ENCODE measurements around the gene MPHOSPH6.
A peak's percentile ranks its signal among the peaks of the same experiment; 100 is the strongest.
"Not testable (repeated sequence)": the region's sequence is repeated elsewhere in the genome, so short reads cannot be mapped to it uniquely, and the experiment has no call there.

Gene MPHOSPH6

GRCh38 chr16:82169861-82170845, at the start of gene MPHOSPH6:
MPHOSPH6 (minus strand) TSS chr16:82170224; CDS start chr16:82170175, 49 bp downstream.
- peaks cover 5% of the 10 kb centered on the region for H3K4me1 ChIP-seq (ENCODE audit: control insufficient read depth, insufficient read depth, low read length)
- H3K4me3 ChIP-seq (ENCODE audit: low read length) = peak within 1 kb of the TSS; percentile 83
- peak within 1 kb of the TSS; percentile 83 for H3K27ac ChIP-seq (ENCODE audit: low read depth, low read length)
- no peaks in the 10 kb centered on the region for H3K36me3 ChIP-seq (ENCODE audit: control insufficient read depth, insufficient read depth, low read length)
- H3K9ac ChIP-seq (ENCODE audit: low read length) = no peak within 1 kb of the TSS
- H3K27me3 ChIP-seq (ENCODE audit: control insufficient read depth, insufficient read depth, low read length) = no peaks in the 10 kb centered on the region

- Histone ChIP-seq H3K9ac (ENCODE audit: low read length) (no peak overlapping the region), H3K4me3 (ENCODE audit: low read length) (no peak overlapping the region), H3K27ac (ENCODE audit: low read depth, low read length) (no peak overlapping the region), H3K4me1 (ENCODE audit: control insufficient read depth, insufficient read depth, low read length) (no peaks in the 10 kb centered on the region), H3K36me3 (ENCODE audit: control insufficient read depth, insufficient read depth, low read length) (no peaks in the 10 kb centered on the region), H3K27me3 (ENCODE audit: control insufficient read depth, insufficient read depth, low read length) (no peaks in the 10 kb centered on the region)
Measured at GRCh38 chr16:82219298-82219697, 49.3 kb upstream of the MPHOSPH6 start.

- H3K27me3 ChIP-seq (ENCODE audit: control insufficient read depth, insufficient read depth, low read length); H3K9ac ChIP-seq (ENCODE audit: low read length); H3K36me3 ChIP-seq (ENCODE audit: control insufficient read depth, insufficient read depth, low read length); H3K4me3 ChIP-seq (ENCODE audit: low read length); H3K4me1 ChIP-seq (ENCODE audit: control insufficient read depth, insufficient read depth, low read length); H3K27ac ChIP-seq (ENCODE audit: low read depth, low read length): not testable (repeated sequence)
Measured at GRCh38 chr16:82209314-82209713, 39.3 kb upstream of the MPHOSPH6 start.

GRCh38 chr16:82203198-82203597, 33.2 kb upstream of the MPHOSPH6 start:
- H3K27ac ChIP-seq (ENCODE audit: low read depth, low read length) = no peak overlapping the region
- no peaks in the 10 kb centered on the region for H3K27me3 ChIP-seq (ENCODE audit: control insufficient read depth, insufficient read depth, low read length)
- no peak overlapping the region for H3K4me3 ChIP-seq (ENCODE audit: low read length)
- H3K4me1 ChIP-seq (ENCODE audit: control insufficient read depth, insufficient read depth, low read length) = peaks cover 8% of the 10 kb centered on the region
- H3K36me3 ChIP-seq (ENCODE audit: control insufficient read depth, insufficient read depth, low read length) = no peaks in the 10 kb centered on the region
- H3K9ac ChIP-seq (ENCODE audit: low read length) = no peak overlapping the region

DNA sequence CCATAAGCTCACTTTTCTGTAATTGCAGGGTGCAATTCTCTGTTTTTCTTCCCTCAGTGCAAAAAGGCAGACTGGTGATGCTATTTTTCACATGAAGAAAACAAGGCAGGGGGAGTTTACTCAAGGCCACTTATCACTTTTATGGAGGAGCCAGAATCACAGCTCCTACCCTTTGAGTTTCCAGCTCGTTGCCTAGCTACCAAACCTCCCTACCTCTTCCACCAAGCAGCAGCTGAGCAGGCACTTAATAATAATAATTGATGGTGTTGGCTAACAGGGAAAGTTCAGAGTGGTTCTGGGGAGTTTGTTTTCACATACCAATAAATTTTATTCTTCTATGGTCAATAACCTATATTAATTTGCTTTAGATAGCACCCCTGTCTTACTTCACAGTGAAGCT, 31.9 kb upstream of the MPHOSPH6 start:
- H3K27ac ChIP-seq (ENCODE audit: low read depth, low read length) = no peak overlapping the region
- H3K27me3 ChIP-seq (ENCODE audit: control insufficient read depth, insufficient read depth, low read length) = no peaks in the 10 kb centered on the region
- H3K9ac ChIP-seq (ENCODE audit: low read length) = no peak overlapping the region
- peaks cover 12% of the 10 kb centered on the region for H3K4me1 ChIP-seq (ENCODE audit: control insufficient read depth, insufficient read depth, low read length)
- no peaks in the 10 kb centered on the region for H3K36me3 ChIP-seq (ENCODE audit: control insufficient read depth, insufficient read depth, low read length)
- no peak overlapping the region for H3K4me3 ChIP-seq (ENCODE audit: low read length)

- Histone ChIP-seq H3K4me3 (ENCODE audit: low read length) (no peak overlapping the region), H3K27ac (ENCODE audit: low read depth, low read length) (no peak overlapping the region), H3K4me1 (ENCODE audit: control insufficient read depth, insufficient read depth, low read length) (peaks cover 16% of the 10 kb centered on the region), H3K36me3 (ENCODE audit: control insufficient read depth, insufficient read depth, low read length) (no peaks in the 10 kb centered on the region), H3K9ac (ENCODE audit: low read length) (no peak overlapping the region), H3K27me3 (ENCODE audit: control insufficient read depth, insufficient read depth, low read length) (no peaks in the 10 kb centered on the region)
Measured at GRCh38 chr16:82201351-82201750, 31.3 kb upstream of the MPHOSPH6 start.

DNA sequence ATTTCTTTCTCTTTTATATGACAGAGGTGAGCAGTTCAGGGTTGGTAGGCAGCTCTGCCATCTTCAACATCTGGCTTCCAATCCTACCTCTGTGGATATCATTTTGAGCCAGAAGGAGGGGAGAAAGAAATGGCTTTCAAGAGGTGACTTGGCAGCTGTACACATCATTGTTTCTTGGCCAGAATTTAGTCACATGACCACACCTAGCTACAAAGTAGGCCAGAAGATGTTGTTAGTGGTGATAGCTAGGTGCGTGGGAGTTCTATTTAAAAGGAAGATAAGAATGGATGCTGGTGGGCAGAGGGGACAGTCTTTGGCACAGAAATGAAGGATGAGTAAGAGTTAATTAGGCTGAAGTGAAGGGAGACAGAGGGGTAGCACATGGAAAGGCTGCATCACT, 29.2 kb upstream of the MPHOSPH6 start:
- H3K27ac ChIP-seq (ENCODE audit: low read depth, low read length) = no peak overlapping the region
- peaks cover 25% of the 10 kb centered on the region for H3K4me1 ChIP-seq (ENCODE audit: control insufficient read depth, insufficient read depth, low read length)
- no peaks in the 10 kb centered on the region for H3K36me3 ChIP-seq (ENCODE audit: control insufficient read depth, insufficient read depth, low read length)

DNA sequence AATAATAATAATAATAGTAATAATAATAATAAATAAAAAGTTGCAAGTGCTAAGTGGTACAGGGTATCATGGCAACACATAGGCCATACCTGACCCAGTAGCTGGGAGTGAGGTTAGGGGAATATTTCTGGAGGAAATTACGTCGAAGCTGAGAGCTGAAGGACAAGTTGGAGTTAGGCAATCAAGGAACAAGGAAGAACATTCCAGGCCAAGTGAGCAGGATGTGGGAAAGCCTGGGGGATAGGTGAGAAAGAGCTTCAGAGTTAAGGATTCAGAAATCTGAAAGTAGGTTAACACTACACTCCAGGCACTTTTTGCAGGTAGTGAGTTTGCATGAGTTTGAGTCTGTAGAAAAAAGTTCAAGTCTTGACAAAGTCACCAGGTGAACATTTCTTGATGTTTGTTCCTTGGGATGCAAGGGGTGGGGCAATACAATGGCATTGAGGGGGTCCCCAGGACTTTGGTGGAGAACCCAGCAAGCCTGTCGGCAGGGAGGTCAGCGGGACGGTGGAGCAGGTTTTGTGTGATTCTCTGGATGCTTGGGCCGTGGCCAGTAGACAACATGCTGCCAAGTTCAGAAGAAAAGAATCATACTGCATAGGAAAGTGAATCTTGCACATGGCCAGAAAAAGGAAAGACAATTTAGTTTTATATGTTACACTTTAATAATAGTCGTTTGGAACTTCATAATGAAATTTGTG, 27.7 kb upstream of the MPHOSPH6 start:
- no peak overlapping the region for H3K27ac ChIP-seq (ENCODE audit: low read depth, low read length)
- H3K4me3 ChIP-seq (ENCODE audit: low read length) = no peak overlapping the region
- no peaks in the 10 kb centered on the region for H3K36me3 ChIP-seq (ENCODE audit: control insufficient read depth, insufficient read depth, low read length)
- peaks cover 25% of the 10 kb centered on the region for H3K4me1 ChIP-seq (ENCODE audit: control insufficient read depth, insufficient read depth, low read length)
- H3K27me3 ChIP-seq (ENCODE audit: control insufficient read depth, insufficient read depth, low read length) = no peaks in the 10 kb centered on the region
- no peak overlapping the region for H3K9ac ChIP-seq (ENCODE audit: low read length)

More for the DNA sequence above, 29.2 kb upstream of the MPHOSPH6 start:
- Histone ChIP-seq H3K4me3 (ENCODE audit: low read length) (no peak overlapping the region), H3K9ac (ENCODE audit: low read length) (no peak overlapping the region), H3K27me3 (ENCODE audit: control insufficient read depth, insufficient read depth, low read length) (no peaks in the 10 kb centered on the region)

- H3K4me1 ChIP-seq (ENCODE audit: control insufficient read depth, insufficient read depth, low read length) = peaks cover 18% of the 10 kb centered on the region
- H3K36me3 ChIP-seq (ENCODE audit: control insufficient read depth, insufficient read depth, low read length) = no peaks in the 10 kb centered on the region
- H3K27me3 ChIP-seq (ENCODE audit: control insufficient read depth, insufficient read depth, low read length) = no peaks in the 10 kb centered on the region
- H3K9ac ChIP-seq (ENCODE audit: low read length) = no peak overlapping the region
- peak overlapping the region; percentile 64 for H3K27ac ChIP-seq (ENCODE audit: low read depth, low read length)
- H3K4me3 ChIP-seq (ENCODE audit: low read length) = no peak overlapping the region
Measured at GRCh38 chr16:82195917-82196494, 26.0 kb upstream of the MPHOSPH6 start.

GRCh38 chr16:82194086-82194485, 24.1 kb upstream of the MPHOSPH6 start:
- Histone ChIP-seq H3K4me1 (ENCODE audit: control insufficient read depth, insufficient read depth, low read length) (peaks cover 18% of the 10 kb centered on the region), H3K4me3 (ENCODE audit: low read length) (no peak overlapping the region), H3K9ac (ENCODE audit: low read length) (no peak overlapping the region), H3K27ac (ENCODE audit: low read depth, low read length) (no peak overlapping the region), H3K36me3 (ENCODE audit: control insufficient read depth, insufficient read depth, low read length) (no peaks in the 10 kb centered on the region), H3K27me3 (ENCODE audit: control insufficient read depth, insufficient read depth, low read length) (no peaks in the 10 kb centered on the region)

DNA sequence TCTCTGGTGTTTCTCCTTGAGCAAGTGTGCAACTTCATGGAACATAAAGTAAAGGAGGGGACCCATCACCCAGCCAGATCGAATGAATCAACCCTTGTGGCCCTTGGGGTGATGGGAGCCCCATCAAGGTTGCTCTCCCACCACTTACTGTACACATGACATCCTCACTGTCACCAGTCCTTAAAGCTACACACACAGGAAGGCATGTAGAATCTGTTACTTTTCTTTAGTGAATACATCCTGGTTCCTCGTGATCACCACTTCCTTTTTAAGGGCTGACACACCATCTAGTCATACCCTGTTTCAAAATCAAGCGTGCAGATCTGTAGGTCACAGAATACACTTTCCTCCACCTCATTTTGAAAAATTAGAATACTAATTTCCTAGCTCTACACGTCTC, 22.6 kb upstream of the MPHOSPH6 start:
- Histone ChIP-seq H3K4me3 (ENCODE audit: low read length) (no peak overlapping the region), H3K27ac (ENCODE audit: low read depth, low read length) (no peak overlapping the region), H3K9ac (ENCODE audit: low read length) (no peak overlapping the region), H3K27me3 (ENCODE audit: control insufficient read depth, insufficient read depth, low read length) (no peaks in the 10 kb centered on the region), H3K36me3 (ENCODE audit: control insufficient read depth, insufficient read depth, low read length) (no peaks in the 10 kb centered on the region), H3K4me1 (ENCODE audit: control insufficient read depth, insufficient read depth, low read length) (peaks cover 15% of the 10 kb centered on the region)

- no peaks in the 10 kb centered on the region for H3K27me3 ChIP-seq (ENCODE audit: control insufficient read depth, insufficient read depth, low read length)
- no peak overlapping the region for H3K27ac ChIP-seq (ENCODE audit: low read depth, low read length)
- no peak overlapping the region for H3K9ac ChIP-seq (ENCODE audit: low read length)
- H3K4me3 ChIP-seq (ENCODE audit: low read length) = no peak overlapping the region
- H3K4me1 ChIP-seq (ENCODE audit: control insufficient read depth, insufficient read depth, low read length) = peaks cover 2% of the 10 kb centered on the region
- no peaks in the 10 kb centered on the region for H3K36me3 ChIP-seq (ENCODE audit: control insufficient read depth, insufficient read depth, low read length)
Measured at GRCh38 chr16:82190386-82190785, 20.4 kb upstream of the MPHOSPH6 start.

All from rectal smooth muscle tissue (tissue), 1 donor.